K562 (cell line): ENCODE measurements around the gene APOB. TPM values are rescaled to one million over a fixed set of nuclear protein-coding genes. Genes with fewer than 3 reads are reported as not detected.

Source experiments
- ATAC-seq: fragments of 200-7000 bp; cut with Tn5 transposase; 3 replicates; pipeline ENCODE4 v1.9.1; 2020; ENCODE audit warnings: moderate library complexity
- BruUV-seq: library from RNA; stranded (reverse); fragments of 400-500 nt; replicated peaks from 2 replicates; lab custom pipeline; 2021; lab: Mats Ljungman, UMichigan
- CTCF ChIA-PET: fragments of 300-600 bp; formaldehyde crosslinking; extraction: SDS; loops from one replicate; lab custom pipeline; 2021; ENCODE audit warnings: low intra/inter-chr PET ratio; lab: Yijun Ruan, JAX
- POLR2A ChIA-PET: fragments of 300-600, 350-650 bp; sonication (Branson Sonifier 250); formaldehyde crosslinking; extraction: SDS; loops from one replicate; lab custom pipeline; 2021; ENCODE audit warnings: antibody characterized with exemption, inconsistent platforms; lab: Yijun Ruan, JAX
- DNase-seq, 4 experiments: peaks; one replicate each; pipeline versions ENCODE4 v3.0.0 to v3.0.0-alpha.2; 2011 to 2018; ENCODE audit warnings: low spot score in 3 of 4, mixed read lengths in 3 of 4; ENCODE audit errors: extremely low read depth in 1 of 4
- FAIRE-seq: peaks from 2 replicates; lab custom pipeline; 2011; peaks lifted over from hg19 to GRCh38; lab: Jason Lieb, UNC
- H2AFZ ChIP-seq: 2 replicates; pipeline ENCODE4 v1.6.0; 2011; ENCODE audit warnings: low read depth, low read length, control low read depth, inconsistent platforms
- H3K27ac ChIP-seq: fragments of 200-600 bp; 3 replicates; pipeline ENCODE4 v1.8.0; 2011; ENCODE audit warnings: low read depth, mild to moderate bottlenecking, control low read depth, inconsistent platforms, low read length, moderate library complexity, mixed read lengths; ENCODE audit errors: extremely low read depth
- H3K27me3 ChIP-seq, 2 experiments: fragments of 300-600 bp in 1 of 2; 2 replicates in 1 of 2; 3 replicates in 1 of 2; pipeline versions ENCODE4 v1.6.0 to v1.8.0; 2011; ENCODE audit warnings: inconsistent platforms in 2 of 2, low read length in 2 of 2, mild to moderate bottlenecking in 1 of 2, mixed read lengths in 1 of 2, moderate library complexity in 1 of 2; ENCODE audit not compliant: control insufficient read depth in 2 of 2, insufficient read depth in 2 of 2
- H3K36me3 ChIP-seq: fragments of 300-600 bp; 3 replicates; pipeline ENCODE4 v1.8.0; 2011; ENCODE audit warnings: mild to moderate bottlenecking, low read length, inconsistent platforms; ENCODE audit not compliant: control insufficient read depth, insufficient read depth
- H3K4me1 ChIP-seq, 2 experiments: fragments of 200-600 bp in 1 of 2; replicated peaks in 1 of 2; 2 replicates in 1 of 2; 3 replicates in 1 of 2; pipeline versions ENCODE4 v1.5.1 to v1.8.0; 2011; ENCODE audit warnings: inconsistent platforms in 2 of 2, low read length in 2 of 2, mild to moderate bottlenecking in 1 of 2, mixed read lengths in 1 of 2, moderate library complexity in 1 of 2; ENCODE audit not compliant: control insufficient read depth in 2 of 2, insufficient read depth in 2 of 2
- H3K4me2 ChIP-seq: 2 replicates; pipeline ENCODE4 v1.6.1; 2011; ENCODE audit warnings: low read length, control low read depth, inconsistent platforms, mixed read lengths; ENCODE audit not compliant: insufficient read depth
- H3K4me3 ChIP-seq: fragments of 200-600 bp; sonication (generic), shearing (Covaris generic); 2 replicates; pipeline ENCODE4 v1.5.1; 2016; ENCODE audit warnings: control low read depth, inconsistent platforms
- H3K79me2 ChIP-seq: fragments of 200-600 bp; 3 replicates; pipeline ENCODE4 v1.8.0; 2011; ENCODE audit warnings: low read length, inconsistent platforms; ENCODE audit not compliant: control insufficient read depth, insufficient read depth
- H3K9ac ChIP-seq, 2 experiments: 2 replicates each; pipeline versions ENCODE4 v1.6.0 to v1.6.1; 2011; ENCODE audit warnings: low read depth in 2 of 2, low read length in 2 of 2, control low read depth in 1 of 2, inconsistent platforms in 1 of 2, mild to moderate bottlenecking in 1 of 2, mixed read lengths in 1 of 2; ENCODE audit not compliant: insufficient read depth in 1 of 2
- H3K9me1 ChIP-seq: one replicate; pipeline ENCODE4 v1.6.0; 2011; ENCODE audit warnings: inconsistent platforms, mild to moderate bottlenecking, low read length, moderate library complexity; ENCODE audit not compliant: control insufficient read depth, insufficient read depth
- H3K9me3 ChIP-seq: replicated peaks from 2 replicates; pipeline ENCODE4 v1.5.1; 2011; ENCODE audit warnings: low read depth, low read length, inconsistent platforms; ENCODE audit not compliant: control insufficient read depth, insufficient read depth
- H4K20me1 ChIP-seq: replicated peaks from 2 replicates; pipeline ENCODE4 v1.6.1; 2011; ENCODE audit warnings: low read length, inconsistent platforms, mixed read lengths; ENCODE audit not compliant: control insufficient read depth, insufficient read depth
- CBX8 ChIP-seq: fragments of 200-600 bp; sonication (generic); IDR thresholded peaks from 2 replicates; pipeline ENCODE4 v1.6.1; 2012; ENCODE audit warnings: borderline replicate concordance, mixed run types, low read depth, mild to moderate bottlenecking, moderate library complexity, mixed read lengths, low read length, control low read depth, inconsistent platforms; ENCODE audit not compliant: poor library complexity, severe bottlenecking; ENCODE audit errors: extremely low read depth
- CC2D1A ChIP-seq: fragments of 450-650 bp; IDR thresholded peaks from 2 replicates; pipeline ENCODE4 v1.6.1; 2017; ENCODE audit warnings: mild to moderate bottlenecking
- HDAC8 ChIP-seq: fragments of 450-650 bp; IDR thresholded peaks from 2 replicates; pipeline ENCODE4 v1.6.1; 2016; ENCODE audit warnings: mild to moderate bottlenecking, missing genetic modification characterization, moderate library complexity, missing compliant biosample characterization
- LEF1 ChIP-seq: fragments of 450-650 bp; IDR thresholded peaks from 2 replicates; pipeline ENCODE4 v1.6.1; 2016; ENCODE audit warnings: mild to moderate bottlenecking
- RBM15 ChIP-seq: fragments of 200-400 bp; formaldehyde crosslinking; IDR thresholded peaks from 2 replicates; pipeline ENCODE4 v1.6.1; 2018; ENCODE audit warnings: mild to moderate bottlenecking, low read length, moderate library complexity; ENCODE audit not compliant: insufficient read depth
- SMARCB1 ChIP-seq: IDR thresholded peaks from 2 replicates; pipeline ENCODE4 v1.6.1; 2011; ENCODE audit warnings: improper control_type of control experiment, low read depth; ENCODE audit not compliant: insufficient read length
- STAT5B ChIP-seq: fragments of 250-450 bp; sonication (Bioruptor Pico); IDR thresholded peaks from 2 replicates; pipeline ENCODE4 v1.8.0; 2021; ENCODE audit warnings: mild to moderate bottlenecking, inconsistent platforms
- TCF7L2 ChIP-seq: fragments of 150-350 bp; IDR thresholded peaks from 2 replicates; pipeline ENCODE4 v1.6.1; 2016; ENCODE audit warnings: low read depth, mild to moderate bottlenecking, low read length, moderate library complexity
- USF1 ChIP-seq: sonication (generic); formaldehyde crosslinking; IDR thresholded peaks from 2 replicates; pipeline ENCODE4 v1.9.0; 2022; ENCODE audit warnings: mild to moderate bottlenecking, missing genetic modification reagents
- ZBTB17 ChIP-seq: fragments of 450-650 bp; formaldehyde crosslinking; IDR thresholded peaks from 2 replicates; pipeline ENCODE4 v1.4.0; 2020; ENCODE audit warnings: mild to moderate bottlenecking
- ZFP36 ChIP-seq: fragments of 150-350 bp; IDR thresholded peaks from 2 replicates; pipeline ENCODE4 v1.6.1; 2018; ENCODE audit warnings: low read length, low read depth; ENCODE audit not compliant: partially characterized antibody
- ZNF253 ChIP-seq: fragments of 250-450 bp; sonication (Bioruptor Pico); conservative IDR thresholded peaks from 2 replicates; pipeline ENCODE4 v1.6.1; 2021; ENCODE audit warnings: mild to moderate bottlenecking
- ZNF436 ChIP-seq: fragments of 250-450, 450-650 bp; sonication (Bioruptor Pico); formaldehyde crosslinking; IDR thresholded peaks from 2 replicates; pipeline ENCODE4 v1.7.0; 2020; ENCODE audit warnings: mild to moderate bottlenecking
- ZNF764 ChIP-seq: fragments of 250-450 bp; sonication (Bioruptor Pico); IDR thresholded peaks from 2 replicates; pipeline ENCODE4 v1.4.0; 2020; ENCODE audit warnings: low read depth, mild to moderate bottlenecking, moderate library complexity
- WGBS: fragments of 100-300 bp; shearing (Covaris generic); methylation state at CpG from one replicate; pipeline ENCODE4 v1.1.6; 2016; ENCODE audit warnings: low coverage, mixed read lengths; ENCODE audit not compliant: insufficient coverage; ENCODE audit errors: missing lambda C conversion rate; 5-methylcytosine and 5-hydroxymethylcytosine counted together
- in situ Hi-C: fragments of 300-500 bp; cut with MboI; formaldehyde crosslinking; loops from 4 replicates; pipeline ENCODE4 v1.15.0; 2018; ENCODE audit warnings: inconsistent platforms, mixed read lengths
- intact Hi-C: fragments of 100-400 bp; cut with micrococcal nuclease; formaldehyde crosslinking; loops from 2 replicates; pipeline ENCODE4 v1.14.2; 2022
- polyA plus RNA-seq, 8 experiments: library from polyadenylated mRNA; depleted of rRNA in 4 of 8; stranded (reverse) in 5 of 8; unstranded in 3 of 8; fragments of >200 nt; fragmentation: Nextera tagmentation in 2 of 8; fragmentation: Illumina TruSeq in 1 of 8; extraction: Ambion mirVana in 2 of 8; extraction: Trizol in 1 of 8; gene quantifications; 2 replicates each; pipeline versions ENCODE4 v1.2.1 to v1.2.3, GENCODE V29; 2011 to 2014; ENCODE audit warnings: inconsistent platforms in 1 of 8, missing spikeins in 1 of 8
- total RNA-seq, 7 experiments: library from RNA; depleted of rRNA in 6 of 7; stranded (reverse); fragments of >200 nt in 6 of 7; fragmentation: Illumina TruSeq in 2 of 7; extraction: Trizol in 2 of 7; gene quantifications; 2 replicates each; pipeline versions ENCODE4 v1.2.1 to v1.2.3, GENCODE V29; 2011 to 2021; ENCODE audit warnings: low replicate concordance in 1 of 7

The APOB gene
- total and polyA plus RNA-seq, 9 of the 15 experiments (the other 6 are each of a cell fraction or from before 2014, with no cell fraction given): 0.73 TPM; not detected in 8

- no peaks in the 10 kb centered on the region for H3K9me3 ChIP-seq
- no peaks in the 10 kb centered on the region for H3K79me2 ChIP-seq
- DNase-seq: no peak
- H3K9me1 ChIP-seq: no peaks in the 10 kb centered on the region
- CTCF ChIA-PET: no interaction called here
- H4K20me1 ChIP-seq: no peaks in the 10 kb centered on the region
- H3K9ac ChIP-seq: no peak overlapping the region
- in situ Hi-C loops (no loop called here), intact Hi-C loops (no loop called here)
- 0% methylated on average over 10 of the region's 10 CpGs for WGBS
- ATAC-seq: no peak
- H2AFZ ChIP-seq: no peak overlapping the region
- FAIRE-seq: no peak
- H3K27ac ChIP-seq: no peak overlapping the region
- POLR2A ChIA-PET: no interaction called here
- no peak overlapping the region for H3K4me2 ChIP-seq
- no peak for TF ChIP-seq ZNF253 (CRISPR knock-in tag)
- no peak for TF ChIP-seq CC2D1A
- TF ChIP-seq ZBTB17: no peak
- no peak for TF ChIP-seq CBX8
- no peak for TF ChIP-seq USF1 (CRISPR knock-in tag)
- TF ChIP-seq RBM15: no peak
- TF ChIP-seq ZFP36: no peak
- TF ChIP-seq STAT5B (CRISPR knock-in tag): no peak
- TF ChIP-seq SMARCB1: no peak
- TF ChIP-seq HDAC8 (tag): no peak
- TF ChIP-seq ZNF764: no peak
- no peak for TF ChIP-seq ZNF436 (CRISPR knock-in tag)
- no peak for TF ChIP-seq TCF7L2
- no peak for TF ChIP-seq LEF1
- H3K4me3 ChIP-seq: no peak overlapping the region
- BruUV-seq: no TSS peak
- H3K27me3 ChIP-seq: no peaks in the 10 kb centered on the region; a peak in 1 of 5 replicates
- H3K4me1 ChIP-seq: no peaks in the 10 kb centered on the region
- no peaks in the 10 kb centered on the region for H3K36me3 ChIP-seq
Observed at GRCh38 chr2:21004181-21004572, 39.7 kb downstream of the APOB start.
